OCI-LY7 (cell line): ENCODE measurements around the gene ASS1. TPM values are rescaled to one million over a fixed set of nuclear protein-coding genes. Genes with fewer than 3 reads are reported as not detected.

ENCODE experiments used
- BruUV-seq: library from RNA; stranded (reverse); fragments of 400-500 nt; replicated peaks from 2 replicates; lab custom pipeline; 2021; lab: Mats Ljungman, UMichigan
- CTCF ChIA-PET: fragments of 300-600 bp; sonication (Branson Sonifier 250); formaldehyde crosslinking; loops from one replicate; lab custom pipeline; 2022; ENCODE audit warnings: antibody characterized with exemption; ENCODE audit not compliant: unreplicated experiment; lab: Charles Lee
- POLR2A ChIA-PET: fragments of 300-600 bp; sonication (Branson Sonifier 250); formaldehyde crosslinking; loops from one replicate; lab custom pipeline; 2022; ENCODE audit warnings: antibody characterized with exemption; lab: Charles Lee
- DNase-seq: peaks from one replicate; pipeline ENCODE4 v3.0.0-alpha.2; 2015; ENCODE audit warnings: low spot score
- H2AFZ ChIP-seq: fragments of 200-600 bp; sonication (generic), shearing (Covaris generic); 2 replicates; pipeline ENCODE4 v1.6.1; 2014; ENCODE audit warnings: mild to moderate bottlenecking, antibody characterized with exemption, low read length, moderate library complexity
- H3K27ac ChIP-seq: fragments of 200-600 bp; sonication (generic); 2 replicates; pipeline ENCODE4 v1.5.1; 2014; ENCODE audit warnings: mixed run types, low read depth, mild to moderate bottlenecking, moderate library complexity, low read length, inconsistent platforms; ENCODE audit not compliant: poor library complexity, severe bottlenecking
- H3K36me3 ChIP-seq: fragments of 200-600 bp; sonication (generic); 2 replicates; pipeline ENCODE4 v1.6.1; 2014; ENCODE audit warnings: mild to moderate bottlenecking, antibody characterized with exemption, low read length, moderate library complexity, mixed read lengths; ENCODE audit not compliant: insufficient read depth
- H3K4me1 ChIP-seq: fragments of 200-600 bp; sonication (generic); 2 replicates; pipeline ENCODE4 v1.5.1; 2014; ENCODE audit warnings: mild to moderate bottlenecking, low read length; ENCODE audit not compliant: insufficient read depth, poor library complexity, severe bottlenecking
- H3K4me2 ChIP-seq: fragments of 200-600 bp; sonication (generic); 2 replicates; pipeline ENCODE4 v1.6.1; 2014; ENCODE audit warnings: mild to moderate bottlenecking, low read length
- H3K4me3 ChIP-seq: fragments of 200-600 bp; sonication (generic); 2 replicates; pipeline ENCODE4 v1.5.1; 2014; ENCODE audit warnings: mild to moderate bottlenecking, low read depth, low read length; ENCODE audit not compliant: poor library complexity, severe bottlenecking
- H3K79me2 ChIP-seq: fragments of 200-600 bp; sonication (generic); 2 replicates; pipeline ENCODE4 v1.6.1; 2016; ENCODE audit warnings: low read depth, mild to moderate bottlenecking, low read length, moderate library complexity, mixed read lengths; ENCODE audit not compliant: insufficient read depth
- H3K9me2 ChIP-seq: fragments of 200-600 bp; sonication (generic); 2 replicates; pipeline ENCODE4 v1.6.1; 2016; ENCODE audit warnings: mild to moderate bottlenecking, low read length, mixed read lengths; ENCODE audit not compliant: insufficient read depth
- H3K9me3 ChIP-seq: fragments of 200-600 bp; sonication (generic); 2 replicates; pipeline ENCODE4 v1.6.1; 2014; ENCODE audit warnings: mild to moderate bottlenecking, mixed run types, low read length, mixed read lengths
- H4K20me1 ChIP-seq: fragments of 200-600 bp; sonication (generic); 2 replicates; pipeline ENCODE4 v1.6.1; 2014; ENCODE audit warnings: mild to moderate bottlenecking, antibody characterized with exemption, low read length, moderate library complexity, mixed read lengths; ENCODE audit not compliant: insufficient read depth
- EZH2phosphoT487 ChIP-seq: fragments of 200-600 bp; sonication (generic); IDR thresholded peaks from 2 replicates; pipeline ENCODE4 v1.6.1; 2018; ENCODE audit warnings: low read depth, borderline replicate concordance, mild to moderate bottlenecking, mixed run types, antibody characterized with exemption, low read length, moderate library complexity, mixed read lengths
- intact Hi-C: fragments of 100-400 bp; cut with micrococcal nuclease; formaldehyde crosslinking; loops from one replicate; pipeline ENCODE4 v1.10.0; 2022; ENCODE audit not compliant: unreplicated experiment
- total RNA-seq, 2 experiments: library from RNA; depleted of rRNA in 1 of 2; stranded (reverse); fragments of >200 nt in 1 of 2; shearing (Covaris generic) in 1 of 2; gene quantifications; 2 replicates each; pipeline ENCODE4 v1.2.3, GENCODE V29; 2014 to 2022
- TF ChIP-seq, protein P1 (sequence below): fragments of 200-600 bp; sonication (generic); conservative IDR thresholded peaks from 2 replicates; pipeline ENCODE4 v1.5.1; 2014; ENCODE audit warnings: mild to moderate bottlenecking, antibody characterized with exemption, low read length, moderate library complexity, mixed read lengths

The ASS1 gene
- total RNA-seq, 2 experiments from 2014 or later: 0.70 to 16.3 TPM

DNA sequence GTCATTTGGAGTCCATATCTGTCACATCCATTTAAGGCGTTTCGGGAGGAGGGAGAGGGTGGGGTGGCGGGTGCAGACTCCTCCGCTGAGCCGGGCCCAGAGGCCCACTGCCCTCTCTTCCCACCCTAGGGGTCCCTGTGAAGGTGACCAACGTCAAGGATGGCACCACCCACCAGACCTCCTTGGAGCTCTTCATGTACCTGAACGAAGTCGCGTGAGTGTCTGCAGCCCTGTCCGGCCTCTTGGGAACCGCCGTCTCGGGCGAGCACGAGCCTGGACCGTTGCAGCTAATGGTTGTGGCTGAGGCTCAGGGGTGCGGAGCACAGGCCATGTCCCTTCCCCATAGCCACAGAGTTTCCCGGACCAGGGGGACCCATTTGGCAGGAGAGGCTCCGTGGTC lies 34.8 kb downstream of the ASS1 start:
- H3K36me3 ChIP-seq: no peaks in the 10 kb centered on the region
- H3K4me3 ChIP-seq: no peak overlapping the region
- no peaks in the 10 kb centered on the region for H3K9me2 ChIP-seq
- intact Hi-C loops: no loop called here
- H3K79me2 ChIP-seq: no peaks in the 10 kb centered on the region
- TF ChIP-seq, protein P1, sequence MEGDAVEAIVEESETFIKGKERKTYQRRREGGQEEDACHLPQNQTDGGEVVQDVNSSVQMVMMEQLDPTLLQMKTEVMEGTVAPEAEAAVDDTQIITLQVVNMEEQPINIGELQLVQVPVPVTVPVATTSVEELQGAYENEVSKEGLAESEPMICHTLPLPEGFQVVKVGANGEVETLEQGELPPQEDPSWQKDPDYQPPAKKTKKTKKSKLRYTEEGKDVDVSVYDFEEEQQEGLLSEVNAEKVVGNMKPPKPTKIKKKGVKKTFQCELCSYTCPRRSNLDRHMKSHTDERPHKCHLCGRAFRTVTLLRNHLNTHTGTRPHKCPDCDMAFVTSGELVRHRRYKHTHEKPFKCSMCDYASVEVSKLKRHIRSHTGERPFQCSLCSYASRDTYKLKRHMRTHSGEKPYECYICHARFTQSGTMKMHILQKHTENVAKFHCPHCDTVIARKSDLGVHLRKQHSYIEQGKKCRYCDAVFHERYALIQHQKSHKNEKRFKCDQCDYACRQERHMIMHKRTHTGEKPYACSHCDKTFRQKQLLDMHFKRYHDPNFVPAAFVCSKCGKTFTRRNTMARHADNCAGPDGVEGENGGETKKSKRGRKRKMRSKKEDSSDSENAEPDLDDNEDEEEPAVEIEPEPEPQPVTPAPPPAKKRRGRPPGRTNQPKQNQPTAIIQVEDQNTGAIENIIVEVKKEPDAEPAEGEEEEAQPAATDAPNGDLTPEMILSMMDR: no peak
- no peak for TF ChIP-seq EZH2phosphoT487
- POLR2A ChIA-PET: no interaction called here
- H3K27ac ChIP-seq: no peak overlapping the region
- no peaks in the 10 kb centered on the region for H3K9me3 ChIP-seq
- CTCF ChIA-PET: no interaction called here
- DNase-seq: no peak
- no peaks in the 10 kb centered on the region for H3K4me1 ChIP-seq
- H4K20me1 ChIP-seq: no peaks in the 10 kb centered on the region
- H2AFZ ChIP-seq: no peak overlapping the region
- no peak overlapping the region for H3K4me2 ChIP-seq
- no TSS peak for BruUV-seq

GRCh38 chr9:130480673-130481072 lies 35.9 kb downstream of the ASS1 start:
- H3K9me3 ChIP-seq: no peaks in the 10 kb centered on the region
- intact Hi-C loops: no loop called here
- no peaks in the 10 kb centered on the region for H3K9me2 ChIP-seq
- TF ChIP-seq, protein P1: no peak
- no peak for TF ChIP-seq EZH2phosphoT487
- H3K27ac ChIP-seq: no peak overlapping the region
- BruUV-seq: no TSS peak
- H3K4me2 ChIP-seq: no peak overlapping the region
- no peak for DNase-seq
- no peaks in the 10 kb centered on the region for H3K4me1 ChIP-seq
- H4K20me1 ChIP-seq: no peaks in the 10 kb centered on the region
- H2AFZ ChIP-seq: no peak overlapping the region
- no peaks in the 10 kb centered on the region for H3K36me3 ChIP-seq
- ChIA-PET CTCF (no interaction called here), POLR2A (no interaction called here)
- H3K79me2 ChIP-seq: no peaks in the 10 kb centered on the region
- no peak overlapping the region for H3K4me3 ChIP-seq

GRCh38 chr9:130482463-130482862 lies 37.7 kb downstream of the ASS1 start:
- no peak for TF ChIP-seq EZH2phosphoT487
- TF ChIP-seq, protein P1: no peak
- Histone ChIP-seq H3K4me2 (no peak overlapping the region), H3K9me3 (no peaks in the 10 kb centered on the region), H3K79me2 (no peaks in the 10 kb centered on the region), H3K36me3 (no peaks in the 10 kb centered on the region), H3K9me2 (no peaks in the 10 kb centered on the region), H2AFZ (no peak overlapping the region), H3K4me1 (no peaks in the 10 kb centered on the region), H3K27ac (no peak overlapping the region), H4K20me1 (no peaks in the 10 kb centered on the region), H3K4me3 (no peak overlapping the region)
- DNase-seq: no peak
- ChIA-PET POLR2A (no interaction called here), CTCF (no interaction called here)
- intact Hi-C loops: no loop called here
- BruUV-seq: no TSS peak
